Right atrium auricular region (tissue), 2 donors: Measurements from ENCODE around the gene ANKRD33. TPM values are rescaled to one million over a fixed set of nuclear protein-coding genes. Genes with fewer than 3 reads are reported as not detected.

Source experiments
- DNase-seq: peaks from one replicate; pipeline ENCODE4 v3.0.0-alpha.2; 2019; ENCODE audit warnings: low spot score
- H3K27ac ChIP-seq, 2 donors: fragments of 200-600 bp; sonication (generic); 1 replicate in 1 of 2; 2 replicates in 1 of 2; pipeline ENCODE4 v1.5.1; 2016 to 2019
- H3K27me3 ChIP-seq, 2 donors: fragments of 200-600 bp; sonication (generic); one replicate each; pipeline versions ENCODE4 v1.5.1 to v1.6.0; 2017 to 2019
- H3K36me3 ChIP-seq: fragments of 200-600 bp; sonication (generic); one replicate; pipeline ENCODE4 v1.5.1; 2016
- H3K4me1 ChIP-seq, 2 donors: fragments of 200-600 bp; sonication (generic); one replicate each; pipeline versions ENCODE4 v1.5.1 to v1.6.0; 2017 to 2019
- H3K4me3 ChIP-seq, 2 donors: fragments of 200-600 bp; sonication (generic); 1 replicate in 1 of 2; 2 replicates in 1 of 2; pipeline ENCODE4 v1.5.1; 2017 to 2019; ENCODE audit warnings: mild to moderate bottlenecking in 1 of 2, moderate library complexity in 1 of 2
- H3K9me3 ChIP-seq, 2 donors: fragments of 200-600 bp; sonication (generic); one replicate each; pipeline ENCODE4 v1.5.1; 2019
- total RNA-seq, 2 donors: library from RNA; depleted of rRNA; stranded (reverse); fragments of >200 nt; gene quantifications; one replicate each; pipeline ENCODE4 v1.1.0, GENCODE V29; 2016
- TF ChIP-seq, protein P1 (sequence below), 2 donors: fragments of 200-600 bp; sonication (generic); IDR thresholded peaks; one replicate each; pipeline ENCODE4 v1.5.1; 2019; ENCODE audit warnings: antibody characterized with exemption in 2 of 2

The ANKRD33 gene
- total RNA-seq, 2 donors from 2014 or later: not detected

DNA sequence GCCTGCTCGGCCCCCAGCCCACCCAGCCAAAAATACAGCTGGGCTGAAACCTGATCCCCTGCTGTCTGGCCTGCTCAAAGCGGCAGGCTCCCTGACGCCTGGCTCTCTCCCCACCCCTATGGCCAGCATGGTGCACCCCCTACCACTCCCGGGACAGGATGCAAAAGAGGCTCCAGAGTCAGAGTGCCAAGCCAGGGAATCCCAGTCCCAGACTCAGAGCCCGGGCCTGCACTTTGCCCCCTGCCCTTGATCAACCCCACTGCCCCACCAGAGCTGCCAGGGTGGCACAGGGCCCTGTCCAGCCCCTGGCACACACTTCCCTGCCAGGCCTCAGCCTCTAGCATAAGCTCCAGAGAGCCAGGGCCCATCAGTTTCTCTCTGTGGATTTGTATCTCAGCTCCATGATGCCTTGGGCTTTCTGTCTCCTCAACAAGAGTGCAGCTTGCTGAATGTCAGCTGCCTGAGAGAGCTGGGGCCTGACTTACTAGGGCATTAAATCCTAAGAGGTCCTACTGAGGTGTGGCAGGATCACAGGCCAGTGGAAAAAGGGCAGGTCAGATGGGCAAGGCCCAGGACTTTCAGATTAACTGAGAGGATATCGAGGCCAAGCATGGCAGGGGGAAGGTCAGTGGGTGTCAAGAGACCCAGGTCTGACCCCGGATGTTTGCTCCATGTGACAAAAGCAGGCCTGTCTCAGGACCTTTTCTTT lies 33.3 kb downstream of the ANKRD33 start:
- Histone ChIP-seq H3K4me3 (no peak overlapping the region), H3K36me3 (peaks cover 7% of the 10 kb centered on the region), H3K9me3 (no peaks in the 10 kb centered on the region), H3K27ac (no peak overlapping the region), H3K27me3 (no peaks in the 10 kb centered on the region), H3K4me1 (peaks cover 0 to 65% of the 10 kb centered on the region in 2 donors)
- DNase-seq: no peak
- TF ChIP-seq, protein P1, sequence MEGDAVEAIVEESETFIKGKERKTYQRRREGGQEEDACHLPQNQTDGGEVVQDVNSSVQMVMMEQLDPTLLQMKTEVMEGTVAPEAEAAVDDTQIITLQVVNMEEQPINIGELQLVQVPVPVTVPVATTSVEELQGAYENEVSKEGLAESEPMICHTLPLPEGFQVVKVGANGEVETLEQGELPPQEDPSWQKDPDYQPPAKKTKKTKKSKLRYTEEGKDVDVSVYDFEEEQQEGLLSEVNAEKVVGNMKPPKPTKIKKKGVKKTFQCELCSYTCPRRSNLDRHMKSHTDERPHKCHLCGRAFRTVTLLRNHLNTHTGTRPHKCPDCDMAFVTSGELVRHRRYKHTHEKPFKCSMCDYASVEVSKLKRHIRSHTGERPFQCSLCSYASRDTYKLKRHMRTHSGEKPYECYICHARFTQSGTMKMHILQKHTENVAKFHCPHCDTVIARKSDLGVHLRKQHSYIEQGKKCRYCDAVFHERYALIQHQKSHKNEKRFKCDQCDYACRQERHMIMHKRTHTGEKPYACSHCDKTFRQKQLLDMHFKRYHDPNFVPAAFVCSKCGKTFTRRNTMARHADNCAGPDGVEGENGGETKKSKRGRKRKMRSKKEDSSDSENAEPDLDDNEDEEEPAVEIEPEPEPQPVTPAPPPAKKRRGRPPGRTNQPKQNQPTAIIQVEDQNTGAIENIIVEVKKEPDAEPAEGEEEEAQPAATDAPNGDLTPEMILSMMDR (IDR thresholded peaks at IDR 0.05): no peak

DNA sequence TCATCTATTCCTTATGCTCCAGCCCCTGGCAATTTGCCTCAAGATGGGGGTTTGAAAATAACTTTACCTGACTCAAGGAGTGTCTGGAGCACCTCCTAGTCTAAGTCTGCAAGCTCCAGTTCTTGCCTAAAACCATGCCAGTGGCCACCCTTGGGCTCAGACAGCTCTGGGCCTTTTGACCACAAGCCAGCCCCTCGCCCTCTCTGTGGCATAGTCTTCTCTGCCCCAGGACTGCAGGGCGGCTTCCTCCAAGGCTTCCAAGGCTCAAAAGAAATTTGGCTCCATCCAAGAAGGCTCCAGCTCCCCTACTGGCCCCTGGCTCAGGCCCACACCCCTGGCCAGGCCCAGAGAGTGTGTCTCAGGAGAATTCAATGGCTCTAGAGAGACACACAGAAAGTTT lies 34.2 kb downstream of the ANKRD33 start:
- H3K4me3 ChIP-seq: no peak overlapping the region
- TF ChIP-seq, protein P1 (IDR thresholded peaks at IDR 0.05): no peak
- no peaks in the 10 kb centered on the region for H3K27me3 ChIP-seq
- peak overlapping the region; percentile 52 to 55 for H3K27ac ChIP-seq
- H3K4me1 ChIP-seq: peaks cover 0 to 71% of the 10 kb centered on the region in 2 donors
- peaks cover 1% of the 10 kb centered on the region for H3K36me3 ChIP-seq
- no peaks in the 10 kb centered on the region for H3K9me3 ChIP-seq
- no peak for DNase-seq

DNA sequence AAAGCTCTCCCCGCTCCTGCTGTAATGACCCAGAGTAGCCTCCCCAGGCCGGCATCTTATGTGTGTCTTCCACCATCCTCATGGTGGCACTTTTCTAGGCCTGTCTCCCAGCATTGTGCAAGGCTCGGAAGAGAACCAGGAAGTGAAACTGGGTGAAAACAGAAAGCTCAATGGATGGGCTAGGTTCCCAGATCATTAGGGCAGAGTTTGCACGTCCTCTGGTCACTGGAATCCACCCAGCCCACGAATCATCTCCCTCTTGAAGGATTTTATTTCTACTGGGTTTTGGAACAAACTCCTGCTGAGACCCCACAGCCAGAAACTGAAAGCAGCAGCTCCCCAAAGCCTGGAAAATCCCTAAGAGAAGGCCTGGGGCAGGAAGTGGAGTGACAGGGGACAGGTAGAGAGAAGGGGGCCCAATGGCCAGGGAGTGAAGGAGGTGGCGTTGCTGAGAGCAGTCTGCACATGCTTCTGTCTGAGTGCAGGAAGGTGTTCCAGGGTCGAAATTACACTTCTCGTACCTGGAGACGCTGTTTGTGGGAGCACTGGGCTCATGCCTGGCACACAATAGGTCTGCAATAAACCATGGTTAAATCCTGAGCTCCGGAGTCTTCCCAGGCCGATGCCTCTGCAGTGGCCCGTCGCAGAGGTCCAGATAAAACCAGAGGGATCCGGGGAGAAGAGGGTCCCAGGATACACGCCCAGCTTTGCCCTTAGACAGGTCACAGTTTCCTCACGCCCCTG lies 35.0 kb downstream of the ANKRD33 start:
- Histone ChIP-seq H3K4me1 (peaks cover 0 to 64% of the 10 kb centered on the region in 2 donors), H3K27ac (peak overlapping the region; percentile 52 to 55), H3K4me3 (peak overlapping the region in 1 of 2 donors; percentile 21), H3K36me3 (no peaks in the 10 kb centered on the region), H3K27me3 (no peaks in the 10 kb centered on the region), H3K9me3 (no peaks in the 10 kb centered on the region)
- DNase-seq: peak; percentile 78
- TF ChIP-seq, protein P1 (IDR thresholded peaks at IDR 0.05): no peak

DNA sequence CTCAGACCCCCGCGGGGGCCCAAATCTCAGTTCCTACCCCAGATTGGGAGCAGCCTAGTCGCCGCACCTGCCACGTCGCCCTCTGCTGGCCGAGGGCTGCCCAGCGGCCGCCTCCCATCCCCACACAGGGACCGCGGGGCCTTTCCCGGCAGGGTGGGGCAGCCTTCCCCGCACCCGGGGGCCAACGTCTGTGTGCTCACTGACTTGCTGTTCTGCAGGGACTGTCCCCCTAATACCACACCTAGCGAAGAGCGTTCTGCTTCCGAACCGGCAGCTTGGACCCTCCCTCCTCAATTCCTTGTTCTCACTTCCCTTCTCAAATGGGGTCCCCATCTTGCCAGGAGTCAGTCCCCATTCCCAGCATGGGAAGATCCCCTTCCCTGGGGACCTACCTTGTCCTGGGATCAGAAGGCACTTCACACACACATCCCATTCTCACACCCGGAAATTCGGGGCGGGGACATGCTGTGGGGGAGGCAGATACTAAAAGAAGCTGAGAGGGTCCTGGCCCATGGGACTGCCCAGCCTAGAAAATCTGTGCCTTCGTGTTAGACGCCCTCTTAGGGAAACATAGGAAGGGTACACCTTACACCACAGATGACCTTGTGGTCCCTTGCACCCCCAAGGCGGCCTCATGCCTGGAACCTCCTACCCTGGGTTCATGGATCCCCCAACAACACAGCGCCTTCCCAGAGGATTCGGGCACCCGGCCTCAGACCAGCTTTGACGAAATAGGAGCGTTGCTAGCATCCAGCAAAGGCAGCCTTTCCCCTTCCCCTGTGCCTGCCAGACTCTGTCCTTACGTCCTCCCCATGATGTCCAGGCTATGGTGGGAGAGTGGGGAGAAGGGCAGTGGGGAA lies 35.8 kb downstream of the ANKRD33 start:
- TF ChIP-seq, protein P1 (IDR thresholded peaks at IDR 0.05): peak; percentile 87 to 93
- H3K36me3 ChIP-seq: no peaks in the 10 kb centered on the region
- peak overlapping the region; percentile 52 to 55 for H3K27ac ChIP-seq
- no peak for DNase-seq
- no peaks in the 10 kb centered on the region for H3K9me3 ChIP-seq
- H3K4me3 ChIP-seq: peak overlapping the region in 1 of 2 donors; percentile 21
- peaks cover 0 to 56% of the 10 kb centered on the region in 2 donors for H3K4me1 ChIP-seq
- no peaks in the 10 kb centered on the region for H3K27me3 ChIP-seq

DNA sequence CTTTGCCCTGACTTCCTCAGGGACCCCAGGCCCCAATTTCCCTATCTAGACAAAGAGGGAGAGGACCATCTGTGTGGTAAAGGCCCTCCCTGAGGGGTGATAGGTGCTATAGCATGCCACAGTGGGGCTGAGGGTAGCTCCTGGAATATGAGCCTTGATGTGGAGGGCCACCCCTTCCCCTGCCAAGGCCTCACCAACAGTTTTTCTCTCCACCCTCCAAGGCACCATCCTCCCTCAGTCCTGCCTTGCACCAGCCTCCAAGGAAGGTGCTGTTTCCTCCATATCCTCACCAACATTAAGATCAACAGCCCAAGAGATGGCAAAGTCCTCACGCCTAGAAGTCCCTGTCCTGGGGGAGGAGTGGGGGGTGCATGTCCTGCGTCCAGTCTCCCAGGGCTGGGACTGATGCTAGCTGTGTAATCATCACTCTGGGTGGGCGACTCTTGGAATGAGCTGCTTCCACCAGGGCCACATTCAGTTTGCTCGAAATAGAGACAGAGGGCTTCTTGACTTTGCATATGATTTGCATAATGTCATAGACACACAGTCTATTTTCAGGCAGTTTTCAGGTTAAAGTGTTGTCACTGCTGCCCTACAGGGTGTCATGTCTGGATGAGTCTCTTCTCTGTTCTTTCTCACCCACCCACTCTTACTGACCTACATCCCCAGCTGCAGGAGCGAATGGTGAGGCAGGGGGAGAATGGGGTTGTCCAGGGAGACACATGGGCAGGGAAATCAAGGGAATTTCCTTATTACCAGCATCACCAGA lies 36.8 kb downstream of the ANKRD33 start:
- no peak for DNase-seq
- Histone ChIP-seq H3K36me3 (no peaks in the 10 kb centered on the region), H3K27ac (no peak overlapping the region), H3K4me3 (no peak overlapping the region), H3K9me3 (no peaks in the 10 kb centered on the region), H3K27me3 (no peaks in the 10 kb centered on the region), H3K4me1 (peaks cover 0 to 52% of the 10 kb centered on the region in 2 donors)
- TF ChIP-seq, protein P1 (IDR thresholded peaks at IDR 0.05): no peak
